HG03439 (cell line): ENCODE measurements around the gene NPHP1.
"Not testable (repeated sequence)": the region's sequence is repeated elsewhere in the genome, so short reads cannot be mapped to it uniquely, and the experiment has no call there.

Source experiments
- ATAC-seq: cut with Tn5 transposase; IDR thresholded peaks from one replicate; pipeline ENCODE4 v1.9.1; 2021; ENCODE audit warnings: mild to moderate bottlenecking, moderate library complexity; ENCODE audit not compliant: unreplicated experiment

The NPHP1 gene

DNA sequence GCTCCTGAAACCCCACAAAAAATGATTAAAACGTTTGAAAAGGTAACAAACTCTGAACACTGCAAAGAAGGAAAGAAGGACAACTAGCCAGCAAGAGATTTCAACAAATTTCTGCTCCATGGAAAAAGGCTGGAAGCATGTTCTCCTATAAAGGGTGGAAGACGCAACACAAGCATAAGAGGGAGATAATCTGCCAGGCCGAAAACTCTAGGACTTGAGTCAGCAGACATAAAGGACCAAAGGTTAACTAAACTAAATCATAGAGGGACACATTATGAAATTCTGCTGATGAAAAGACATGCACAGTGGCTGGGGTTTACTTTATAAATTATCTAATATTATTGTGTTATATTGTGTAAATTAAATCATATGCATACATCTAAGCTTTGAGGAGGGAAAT lies 6.8 kb downstream of the NPHP1 start:
- no peak for ATAC-seq

DNA sequence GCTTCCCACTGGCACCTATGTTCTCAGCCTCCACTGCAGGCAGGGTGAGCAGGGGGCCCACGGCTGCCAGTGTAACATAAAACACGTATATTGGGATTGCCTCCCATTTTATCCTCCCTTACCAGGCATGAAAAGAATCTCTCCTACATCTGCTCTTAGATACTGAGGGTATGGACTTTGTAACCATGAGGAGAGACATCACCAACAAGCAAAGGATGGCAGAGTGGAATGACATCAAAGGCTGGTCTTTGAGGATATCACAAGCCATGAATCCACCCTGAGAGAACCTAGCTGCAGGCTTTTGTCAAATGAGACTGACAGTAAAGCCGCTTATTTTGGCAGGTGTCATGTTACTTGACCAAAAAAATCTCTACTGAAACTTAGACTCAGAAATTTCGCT lies 7.4 kb downstream of the NPHP1 start:
- ATAC-seq, result no peak

DNA sequence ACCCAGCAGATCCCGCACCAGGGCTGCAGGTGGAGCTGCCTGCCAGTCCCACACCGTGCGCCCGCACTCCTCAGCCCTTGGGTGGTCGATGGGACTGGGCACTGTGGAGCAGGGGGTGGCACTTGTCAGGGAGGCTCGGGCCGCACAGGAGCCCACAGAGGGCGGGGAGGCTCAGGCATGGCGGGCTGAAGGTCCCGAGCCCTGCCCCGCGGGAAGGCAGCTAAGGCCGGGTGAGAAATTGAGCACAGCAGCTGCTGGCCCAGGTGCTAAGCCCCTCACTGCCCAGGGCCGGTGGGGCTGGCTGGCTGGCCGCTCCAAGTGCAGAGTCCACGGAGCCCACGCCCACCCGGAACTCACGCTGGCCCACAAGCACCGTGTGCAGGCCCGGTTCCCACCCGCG lies 14.6 kb downstream of the NPHP1 start:
- not testable (repeated sequence) for ATAC-seq

DNA sequence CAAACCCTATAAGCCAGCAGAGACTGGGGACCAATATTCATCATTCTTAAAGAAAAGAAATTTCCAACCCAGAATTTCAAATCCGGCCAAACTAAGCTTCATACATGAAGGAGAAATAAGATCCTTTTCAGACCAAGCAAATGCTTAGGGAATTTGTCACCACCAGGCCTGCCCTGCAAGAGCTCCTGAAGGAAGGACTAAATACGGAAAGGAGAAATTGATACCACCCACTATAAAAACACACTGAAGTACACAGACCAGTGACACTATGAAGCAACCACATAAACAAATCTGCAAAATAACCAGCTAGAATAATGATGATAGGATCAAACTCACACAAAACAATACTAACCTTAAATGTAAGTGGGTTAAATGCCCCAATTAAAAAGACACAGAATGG lies 22.4 kb downstream of the NPHP1 start:
- ATAC-seq, result no peak

DNA sequence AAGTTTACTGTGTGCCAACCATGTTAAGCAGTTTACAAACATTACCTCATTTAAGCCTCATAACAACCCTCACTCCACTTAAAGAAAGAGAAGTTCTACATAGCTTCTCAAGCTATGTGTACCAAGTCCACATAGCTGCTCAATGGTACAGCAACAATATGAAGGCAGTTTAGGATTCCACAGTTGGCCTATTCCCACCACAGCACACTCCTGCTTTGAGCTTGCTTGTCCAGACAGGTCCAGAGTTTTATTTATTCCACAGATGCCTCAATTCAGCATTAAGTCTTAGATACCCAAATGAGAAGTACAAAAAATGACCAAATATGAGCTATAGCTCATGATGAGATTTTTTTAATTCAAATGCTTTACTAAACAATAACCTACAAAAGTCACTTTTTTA lies 24.8 kb downstream of the NPHP1 start:
- ATAC-seq, result no peak

DNA sequence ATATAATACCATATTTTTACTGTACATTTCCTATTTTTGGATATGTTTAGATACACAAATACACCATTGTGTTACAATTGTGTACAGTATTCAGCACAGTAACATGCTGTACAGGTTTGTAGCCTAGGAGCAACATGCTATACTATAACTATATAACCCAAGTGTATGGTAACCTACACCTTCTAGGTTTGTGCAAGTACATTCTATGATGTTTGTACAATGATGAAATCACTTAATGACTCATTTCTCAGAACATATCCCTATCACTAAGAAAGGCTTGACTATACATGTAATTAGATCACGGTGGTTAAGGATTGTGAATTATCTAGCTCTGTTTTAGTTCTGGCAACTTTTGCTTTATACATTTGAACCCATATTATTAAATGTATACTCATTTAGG lies 31.3 kb downstream of the NPHP1 start:
- ATAC-seq, result no peak

DNA sequence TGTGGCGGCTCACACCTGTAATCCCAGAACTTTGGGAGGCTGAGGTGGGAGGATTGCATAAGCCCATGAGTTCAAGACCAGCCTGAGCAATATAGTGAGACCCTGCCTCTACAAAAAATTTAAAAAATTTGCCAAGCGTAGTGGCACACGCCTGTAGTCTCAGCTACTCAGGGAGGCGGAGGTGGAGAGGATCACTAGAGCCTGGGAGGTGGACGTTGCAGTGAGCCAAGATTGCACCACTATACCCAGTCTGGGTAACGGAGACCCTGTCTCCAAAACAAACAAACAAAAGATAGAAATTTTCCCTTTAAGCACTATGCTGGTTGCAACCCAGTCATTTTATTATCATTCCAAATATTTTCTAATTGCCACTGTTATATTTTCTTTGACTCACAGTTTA lies 32.3 kb downstream of the NPHP1 start:
- ATAC-seq, result no peak

DNA sequence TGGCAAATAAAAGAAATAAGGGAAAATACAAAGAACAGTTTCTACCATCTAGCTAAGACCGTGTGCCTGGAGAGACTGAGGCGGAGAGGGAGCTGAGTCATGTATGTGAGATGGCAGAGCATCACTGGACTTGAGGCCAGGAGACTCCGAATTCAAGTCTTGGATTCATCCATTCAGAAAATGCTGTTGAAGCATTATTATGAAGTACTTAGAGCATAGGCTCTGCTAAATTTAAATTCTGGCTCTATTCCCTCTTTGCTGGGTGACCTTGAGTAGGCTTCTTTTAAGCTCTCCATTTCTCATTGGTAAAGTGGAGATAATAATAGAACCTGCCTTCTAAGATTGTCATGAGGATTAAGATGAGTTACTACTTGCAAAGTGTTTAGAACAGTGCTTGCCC lies 34.7 kb downstream of the NPHP1 start:
- ATAC-seq, result no peak

DNA sequence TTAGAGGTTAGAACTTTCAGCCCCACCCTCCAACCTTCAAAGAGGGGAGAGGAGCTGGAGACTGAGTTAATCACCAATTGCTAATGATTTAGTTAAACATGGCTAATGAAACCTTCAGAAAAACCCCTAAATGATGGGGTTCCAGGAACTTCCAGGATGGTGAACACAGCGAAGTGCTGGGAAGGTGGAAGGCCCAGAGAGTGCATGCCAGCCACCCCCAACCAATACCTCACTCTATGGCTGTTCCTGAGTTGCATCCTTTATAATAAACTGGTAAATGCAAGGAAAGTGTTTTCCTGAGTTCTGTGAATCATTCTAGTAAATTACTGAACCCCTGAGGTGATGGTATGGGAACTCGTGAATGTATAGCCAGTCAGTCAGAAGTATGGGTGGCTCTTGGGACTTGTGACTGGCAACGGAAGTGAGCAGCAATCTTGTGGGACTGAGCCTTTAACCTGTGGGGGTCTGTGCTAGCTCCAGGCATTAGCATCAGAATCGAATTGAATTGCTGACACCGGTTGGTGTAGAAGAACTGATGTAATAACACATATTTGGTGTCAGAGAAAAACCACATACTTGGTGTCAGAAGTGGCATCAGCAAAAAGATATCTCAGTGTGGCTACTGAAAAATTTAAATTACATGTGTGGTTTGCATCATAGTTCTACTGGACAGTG lies 37.4 kb downstream of the NPHP1 start:
- ATAC-seq, result no peak

DNA sequence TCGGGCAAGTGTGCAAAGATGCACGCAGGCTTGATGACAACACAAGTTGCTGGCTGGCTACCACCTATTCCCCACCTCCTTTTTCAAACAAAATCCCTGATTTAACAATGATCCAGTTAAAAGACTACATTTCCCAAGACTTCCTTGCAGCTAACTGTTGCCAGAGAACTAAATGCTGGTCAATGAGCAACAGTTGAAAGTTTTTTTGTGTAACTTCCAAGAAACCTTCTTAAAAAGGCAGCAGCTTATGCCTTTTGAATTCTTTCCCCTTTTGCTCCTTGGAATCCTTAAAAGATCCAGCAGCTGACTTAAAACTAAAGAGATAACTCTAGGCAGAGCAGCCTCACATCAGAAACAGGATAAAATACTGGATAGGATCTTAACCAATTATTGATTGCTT lies 38.5 kb downstream of the NPHP1 start:
- ATAC-seq, result no peak

DNA sequence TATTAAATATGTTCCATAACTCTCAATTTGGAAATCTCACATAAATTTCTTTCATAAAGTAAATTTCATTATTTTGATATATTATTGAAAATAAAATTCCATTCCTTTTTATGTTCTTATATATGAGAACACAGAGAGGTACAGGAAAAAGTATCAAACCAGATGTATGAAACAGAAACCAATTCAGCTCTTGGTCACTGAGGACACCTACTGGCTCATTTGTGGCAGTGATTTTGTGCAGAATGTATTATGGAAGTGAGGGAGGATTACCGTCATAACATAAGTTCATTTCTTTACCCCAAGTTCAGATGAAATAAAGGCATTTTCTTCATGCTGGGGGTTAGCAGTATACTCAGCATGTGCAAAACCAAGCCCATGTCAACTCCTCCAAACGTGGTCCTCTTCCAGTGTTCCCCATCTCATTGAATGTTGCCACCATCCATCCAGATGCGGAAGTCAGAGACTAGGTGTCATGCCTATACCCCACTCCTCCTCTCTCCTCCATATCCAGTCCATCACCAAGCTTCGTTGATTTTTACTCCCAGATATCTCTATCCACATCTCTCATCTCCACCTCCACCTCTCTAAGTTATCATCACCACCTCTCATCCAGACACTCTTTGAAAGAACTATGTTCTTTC lies 47.5 kb downstream of the NPHP1 start:
- ATAC-seq, result no peak

DNA sequence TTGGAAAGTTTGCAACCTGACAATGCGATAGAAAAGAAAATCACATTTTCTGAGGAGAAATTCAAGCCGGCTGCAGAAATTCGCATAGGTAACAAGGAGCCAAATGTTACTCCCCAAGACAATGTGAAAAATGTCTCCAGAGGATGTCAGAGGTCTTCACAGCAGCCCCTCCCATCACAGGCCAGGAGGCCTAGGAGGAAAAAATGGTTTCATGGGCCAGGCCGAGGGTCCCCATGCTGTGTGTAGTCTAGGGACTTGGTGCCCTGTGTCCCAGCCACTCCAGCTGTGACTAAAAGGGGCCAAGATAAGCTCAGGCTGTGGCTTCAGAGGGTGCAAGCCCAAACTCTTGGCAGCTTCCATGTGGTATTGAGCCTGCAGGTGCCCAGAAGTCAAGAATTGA lies 50.0 kb downstream of the NPHP1 start:
- ATAC-seq, result not testable (repeated sequence)

DNA sequence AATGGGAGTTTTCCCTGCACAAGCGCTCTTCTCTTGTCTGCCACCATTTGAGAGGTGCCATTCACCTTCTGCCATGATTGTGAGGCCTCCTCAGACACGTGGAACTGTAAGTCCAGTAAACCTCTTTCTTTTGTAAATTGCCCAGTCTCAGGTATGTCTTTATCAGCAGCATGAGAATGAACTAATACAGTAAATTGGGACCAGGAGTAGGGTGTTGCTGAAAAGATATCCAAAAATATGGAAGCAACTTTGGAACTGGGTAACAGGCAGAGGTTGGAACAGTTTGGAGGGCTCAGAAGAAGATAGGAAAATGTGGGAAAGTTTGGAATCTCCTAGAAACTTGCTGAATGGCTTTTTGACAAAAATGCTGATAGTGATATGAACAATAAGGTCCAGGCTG lies 50.6 kb downstream of the NPHP1 start:
- not testable (repeated sequence) for ATAC-seq

DNA sequence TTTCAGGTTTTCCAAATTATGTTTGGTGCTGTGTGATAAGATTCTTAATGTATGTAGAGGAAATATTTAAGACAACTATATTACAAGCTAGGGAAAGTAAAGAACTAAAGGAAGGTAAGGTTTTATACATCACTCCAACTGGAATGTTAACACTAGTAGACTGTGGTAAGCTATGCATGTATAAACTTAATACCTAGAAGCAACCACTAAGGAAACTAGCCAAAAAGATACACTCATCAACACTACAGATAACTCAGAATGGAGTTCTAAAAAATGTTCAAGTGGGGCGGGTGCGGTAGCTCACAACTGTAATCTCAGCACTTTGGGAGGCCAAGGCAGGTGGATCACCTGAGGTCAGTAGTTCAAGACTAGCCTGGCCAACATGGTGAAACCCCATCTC lies 51.4 kb downstream of the NPHP1 start:
- ATAC-seq, result no peak

DNA sequence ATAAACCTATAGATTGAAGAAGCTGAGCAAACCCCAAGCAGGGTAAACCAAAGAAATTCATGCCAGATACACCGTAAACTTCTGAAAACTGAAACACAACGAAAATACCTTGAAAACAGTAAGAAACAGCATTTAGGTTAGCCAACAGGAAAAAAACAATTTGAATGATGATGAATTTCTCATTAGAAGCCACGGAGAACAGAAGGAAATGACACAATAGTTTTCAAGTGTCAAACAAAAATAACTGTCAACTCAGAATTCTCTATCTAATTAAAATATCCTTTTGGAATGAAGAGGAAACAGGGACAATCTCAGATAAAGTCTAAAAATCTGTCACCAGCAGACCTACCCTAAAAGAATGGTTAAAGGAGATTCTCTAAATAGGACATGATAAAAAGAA lies 51.9 kb downstream of the NPHP1 start:
- no peak for ATAC-seq

DNA sequence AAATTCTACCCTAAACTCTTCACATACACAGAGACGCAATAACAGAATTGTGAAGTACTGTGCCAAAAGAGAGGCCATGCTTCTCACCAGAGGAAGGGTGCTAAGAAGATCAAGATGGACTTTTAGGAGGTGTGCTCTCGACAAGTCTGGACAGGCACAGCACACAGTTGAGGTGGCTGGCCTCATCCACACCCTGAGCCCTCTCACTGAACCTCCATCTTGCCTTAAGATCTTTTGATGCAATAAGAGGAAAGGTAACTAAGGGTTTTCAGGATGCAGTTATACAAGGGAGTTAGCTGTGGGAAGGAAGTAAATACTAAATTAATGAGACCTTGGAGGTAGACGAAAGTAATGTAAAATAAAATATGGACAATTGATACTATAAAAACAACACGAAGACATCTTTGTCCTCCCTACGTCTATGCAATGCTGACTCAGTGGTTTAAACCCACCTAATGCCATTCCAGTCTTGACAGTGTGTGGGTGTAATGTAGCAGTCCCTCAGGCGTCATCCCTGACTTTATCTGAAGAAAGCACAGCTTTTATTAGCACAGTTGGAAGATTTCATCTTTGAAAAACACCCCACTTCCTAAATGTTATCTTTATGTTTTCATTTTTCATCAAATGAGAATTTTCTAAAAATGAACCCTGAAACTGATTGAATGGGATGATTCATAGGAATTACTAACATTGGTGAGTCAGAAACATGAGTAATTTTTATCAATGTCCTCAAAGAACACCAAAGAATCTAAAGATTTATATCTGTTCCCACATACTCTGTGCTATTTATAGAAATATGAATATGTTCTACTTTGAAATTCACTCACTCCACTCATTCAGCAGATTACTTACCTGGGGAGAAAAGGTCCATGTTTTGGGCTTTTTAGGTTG lies 55.2 kb downstream of the NPHP1 start:
- no peak for ATAC-seq

DNA sequence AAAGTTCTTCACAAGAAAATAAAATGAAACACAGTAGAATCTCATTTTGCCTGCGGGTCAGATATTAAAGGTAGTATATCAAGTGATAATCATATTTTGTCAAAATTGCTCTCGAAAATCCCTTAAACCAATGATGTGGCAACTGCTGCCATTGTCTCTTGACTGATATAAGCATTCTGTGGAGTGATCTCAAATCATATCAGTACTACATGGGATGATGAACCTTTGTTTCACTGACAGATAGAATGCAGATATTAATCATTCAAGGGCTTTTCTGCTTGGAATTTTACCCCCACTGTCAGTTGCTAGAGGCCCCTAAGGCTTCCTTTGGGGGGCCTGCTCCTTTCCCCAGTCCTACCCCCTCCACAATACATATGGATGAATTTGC lies 57.9 kb downstream of the NPHP1 start:
- no peak for ATAC-seq

DNA sequence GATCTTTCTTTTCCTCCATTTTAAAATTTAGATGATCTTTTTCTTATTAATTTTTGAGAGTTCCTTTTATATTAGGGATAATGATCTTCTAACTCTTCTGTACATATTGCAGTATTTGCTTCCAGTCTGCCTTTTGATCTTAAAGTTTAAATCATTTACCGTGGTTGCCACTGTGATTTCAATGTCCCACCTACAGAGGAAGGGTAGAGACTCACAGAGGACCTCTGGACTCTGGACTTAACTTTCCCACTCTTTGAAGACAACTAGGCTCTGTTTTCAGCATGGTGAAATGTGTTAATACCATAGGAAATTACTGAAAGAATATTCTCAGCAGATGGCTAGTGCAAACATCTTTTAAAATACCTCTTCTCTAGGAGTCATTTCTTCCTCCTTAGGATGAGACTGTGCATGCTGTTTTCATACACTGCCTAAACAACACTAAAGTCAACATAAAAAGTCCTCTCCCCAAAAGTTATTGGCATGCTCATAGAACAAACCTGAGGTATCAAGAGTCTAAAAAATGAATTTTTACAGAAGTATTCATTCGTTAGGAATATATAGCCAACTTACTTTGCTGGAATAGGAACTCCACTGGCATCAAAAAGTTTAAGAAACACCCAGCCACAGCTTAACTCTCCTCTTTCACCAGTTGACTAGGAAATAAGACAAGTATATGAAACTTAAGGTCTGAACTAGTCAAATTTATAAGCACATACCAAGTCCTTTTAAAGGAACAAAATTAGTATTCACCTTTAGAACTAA lies 58.4 kb downstream of the NPHP1 start:
- ATAC-seq, result no peak

DNA sequence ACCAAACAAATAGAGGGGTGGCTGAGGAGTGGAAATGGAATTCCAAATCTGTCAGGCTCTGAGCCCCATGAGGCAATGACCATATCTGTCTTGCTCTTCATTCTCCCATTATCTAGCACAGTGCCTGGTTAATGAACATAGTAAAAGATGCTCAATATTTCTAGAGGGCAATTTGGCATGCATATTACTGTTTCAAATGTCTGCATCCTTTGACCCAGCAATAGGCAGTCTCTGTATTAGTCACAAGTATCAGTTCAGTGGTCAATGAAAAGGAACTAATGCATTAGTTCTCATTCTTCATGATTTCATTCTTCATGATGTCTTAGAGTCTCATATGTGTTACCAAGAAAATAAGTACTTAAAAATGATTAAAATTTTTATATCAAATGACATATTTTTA lies 60.8 kb downstream of the NPHP1 start:
- no peak for ATAC-seq

DNA sequence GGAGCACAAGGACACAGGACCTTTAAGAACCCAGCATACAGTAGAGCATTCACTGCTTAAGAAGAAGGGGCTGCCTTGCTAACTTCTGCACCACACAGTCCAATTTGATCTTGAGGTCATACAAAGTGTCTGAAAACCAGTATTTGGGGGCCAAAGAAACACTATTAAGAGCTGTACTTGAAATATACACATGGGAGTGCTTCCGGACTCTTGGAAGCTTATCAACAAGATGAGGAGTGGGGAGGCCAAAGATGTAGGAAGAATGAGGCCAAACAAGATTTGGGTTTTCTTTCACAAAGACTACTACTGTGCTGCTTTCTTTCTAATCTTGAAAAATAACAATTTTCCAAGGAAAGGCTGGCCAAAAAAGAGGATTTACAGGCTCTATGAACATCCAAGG lies 64.4 kb downstream of the NPHP1 start:
- no peak for ATAC-seq

DNA sequence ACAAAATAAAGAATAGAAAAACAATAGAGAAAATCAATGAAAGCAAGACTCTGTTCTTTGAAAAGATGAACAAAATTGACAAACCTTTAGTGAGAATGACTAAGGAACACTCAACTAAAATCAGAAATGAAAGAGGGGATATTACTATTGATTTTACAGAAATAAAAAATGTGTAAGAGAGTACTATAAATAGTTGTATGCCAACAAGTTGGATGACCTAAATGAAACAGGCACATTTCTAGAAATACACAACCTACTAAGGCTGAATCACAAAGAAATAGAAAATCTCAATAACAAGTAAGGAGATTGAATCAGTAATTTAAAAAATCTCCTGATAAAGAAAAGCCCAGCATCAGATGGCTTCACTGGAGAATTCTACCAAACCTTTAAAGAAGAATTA lies 70.8 kb downstream of the NPHP1 start:
- ATAC-seq, result no peak
